ENCODE measurements around the gene ADGRG2.
"Not testable (repeated sequence)": the region's sequence is repeated elsewhere in the genome, so short reads cannot be mapped to it uniquely, and the experiment has no call there.

Gene ADGRG2

GRCh38 chrX:18981124-18981807 is 141.0 kb downstream of the ADGRG2 start:
- Histone ChIP-seq H3K4me3 (ENCODE audit: control insufficient read depth in 1 of 7, extremely low read depth in 1 of 7, insufficient read depth in 4 of 7, low read depth in 2 of 7, low read length in 6 of 7) (no peak overlapping the region), H3K27ac (ENCODE audit: insufficient read depth in 1 of 2, low read depth in 1 of 2, low read length in 2 of 2, poor library complexity in 1 of 2, severe bottlenecking in 2 of 2) (no peak overlapping the region), H3K27me3 (replicated peaks in 2 of 5; ENCODE audit: control insufficient read depth in 4 of 5, insufficient read depth in 5 of 5, low read length in 4 of 5) (peaks cover 0 to 15% (median 0%) of the 10 kb centered on the region in 5 experiments), H3K36me3 (ENCODE audit: control insufficient read depth in 4 of 4, insufficient read depth in 4 of 4, low read length in 3 of 4) (peaks cover 0 to 3% (median under 1%) of the 10 kb centered on the region in 4 experiments), H3K4me1 (ENCODE audit: control extremely low read depth in 1 of 4, control insufficient read depth in 4 of 4, insufficient read depth in 4 of 4, low read length in 3 of 4) (peaks cover 5 to 14% (median 8%) of the 10 kb centered on the region in 4 experiments), H3K9me3 (ENCODE audit: control extremely low read depth in 1 of 5, control insufficient read depth in 4 of 5, insufficient read depth in 2 of 5, low read depth in 1 of 5, low read length in 4 of 5) (no peaks in the 10 kb centered on the region)
- ChIA-PET CTCF (no interaction called here), POLR2A (no interaction called here)
- WGBS (ENCODE audit: insufficient coverage) = no CpG with 5 or more reads among the region's 6 CpGs
- DNase-seq = no peak

GRCh38 chrX:18980262-18980661 is 142.0 kb downstream of the ADGRG2 start:
- H3K27me3 ChIP-seq (replicated peaks in 2 of 5; ENCODE audit: control insufficient read depth in 4 of 5, insufficient read depth in 5 of 5, low read length in 4 of 5) = peaks cover 0 to 15% (median 0%) of the 10 kb centered on the region in 5 experiments
- WGBS (ENCODE audit: insufficient coverage) = 61% methylated on average over 4 of the region's 6 CpGs
- POLR2A ChIA-PET; H3K4me3 ChIP-seq (ENCODE audit: control insufficient read depth in 1 of 7, extremely low read depth in 1 of 7, insufficient read depth in 4 of 7, low read depth in 2 of 7, low read length in 6 of 7); H3K36me3 ChIP-seq (ENCODE audit: control insufficient read depth in 4 of 4, insufficient read depth in 4 of 4, low read length in 3 of 4); H3K27ac ChIP-seq (ENCODE audit: insufficient read depth in 1 of 2, low read depth in 1 of 2, low read length in 2 of 2, poor library complexity in 1 of 2, severe bottlenecking in 2 of 2); CTCF ChIA-PET; H3K9me3 ChIP-seq (ENCODE audit: control extremely low read depth in 1 of 5, control insufficient read depth in 4 of 5, insufficient read depth in 2 of 5, low read depth in 1 of 5, low read length in 4 of 5): not testable (repeated sequence)
- DNase-seq = peak in 2 of 3 donors; percentile 18 to 41
- H3K4me1 ChIP-seq (ENCODE audit: control extremely low read depth in 1 of 4, control insufficient read depth in 4 of 4, insufficient read depth in 4 of 4, low read length in 3 of 4) = peaks cover 0 to 11% (median 8%) of the 10 kb centered on the region in 4 experiments

GRCh38 chrX:18974993-18975392 is 147.3 kb downstream of the ADGRG2 start:
- ChIA-PET CTCF (no interaction called here), POLR2A (no interaction called here)
- Histone ChIP-seq H3K4me1 (ENCODE audit: control extremely low read depth in 1 of 4, control insufficient read depth in 4 of 4, insufficient read depth in 4 of 4, low read length in 3 of 4) (no peaks in the 10 kb centered on the region), H3K27me3 (replicated peaks in 2 of 5; ENCODE audit: control insufficient read depth in 4 of 5, insufficient read depth in 5 of 5, low read length in 4 of 5) (peaks cover 0 to 2% (median 0%) of the 10 kb centered on the region in 5 experiments), H3K27ac (ENCODE audit: insufficient read depth in 1 of 2, low read depth in 1 of 2, low read length in 2 of 2, poor library complexity in 1 of 2, severe bottlenecking in 2 of 2) (no peak overlapping the region), H3K36me3 (ENCODE audit: control insufficient read depth in 4 of 4, insufficient read depth in 4 of 4, low read length in 3 of 4) (peaks cover 0 to 2% (median 0%) of the 10 kb centered on the region in 4 experiments), H3K9me3 (ENCODE audit: control extremely low read depth in 1 of 5, control insufficient read depth in 4 of 5, insufficient read depth in 2 of 5, low read depth in 1 of 5, low read length in 4 of 5) (no peaks in the 10 kb centered on the region), H3K4me3 (ENCODE audit: control insufficient read depth in 1 of 7, extremely low read depth in 1 of 7, insufficient read depth in 4 of 7, low read depth in 2 of 7, low read length in 6 of 7) (no peak overlapping the region)
- 86% methylated on average over 7 of the region's 7 CpGs for WGBS (ENCODE audit: insufficient coverage)
- no peak for DNase-seq

GRCh38 chrX:18973527-18974192 is 148.6 kb downstream of the ADGRG2 start:
- 89% methylated on average over 7 of the region's 7 CpGs for WGBS (ENCODE audit: insufficient coverage)
- H3K4me3 ChIP-seq (ENCODE audit: control insufficient read depth in 1 of 7, extremely low read depth in 1 of 7, insufficient read depth in 4 of 7, low read depth in 2 of 7, low read length in 6 of 7) = no peak overlapping the region
- H3K4me1 ChIP-seq (ENCODE audit: control extremely low read depth in 1 of 4, control insufficient read depth in 4 of 4, insufficient read depth in 4 of 4, low read length in 3 of 4) = no peaks in the 10 kb centered on the region
- H3K27me3 ChIP-seq (replicated peaks in 2 of 5; ENCODE audit: control insufficient read depth in 4 of 5, insufficient read depth in 5 of 5, low read length in 4 of 5) = peaks cover 0 to 2% (median 0%) of the 10 kb centered on the region in 5 experiments
- H3K36me3 ChIP-seq (ENCODE audit: control insufficient read depth in 4 of 4, insufficient read depth in 4 of 4, low read length in 3 of 4) = peaks cover 0 to 2% (median 0%) of the 10 kb centered on the region in 4 experiments
- no peak for DNase-seq
- no peaks in the 10 kb centered on the region for H3K9me3 ChIP-seq (ENCODE audit: control extremely low read depth in 1 of 5, control insufficient read depth in 4 of 5, insufficient read depth in 2 of 5, low read depth in 1 of 5, low read length in 4 of 5)
- H3K27ac ChIP-seq (ENCODE audit: insufficient read depth in 1 of 2, low read depth in 1 of 2, low read length in 2 of 2, poor library complexity in 1 of 2, severe bottlenecking in 2 of 2) = no peak overlapping the region
- ChIA-PET POLR2A (no interaction called here), CTCF (no interaction called here)

- Histone ChIP-seq H3K27ac (ENCODE audit: insufficient read depth in 1 of 2, low read depth in 1 of 2, low read length in 2 of 2, poor library complexity in 1 of 2, severe bottlenecking in 2 of 2) (no peak overlapping the region), H3K36me3 (ENCODE audit: control insufficient read depth in 4 of 4, insufficient read depth in 4 of 4, low read length in 3 of 4) (peaks cover 0 to 2% (median 0%) of the 10 kb centered on the region in 4 experiments), H3K4me1 (ENCODE audit: control extremely low read depth in 1 of 4, control insufficient read depth in 4 of 4, insufficient read depth in 4 of 4, low read length in 3 of 4) (no peaks in the 10 kb centered on the region), H3K27me3 (replicated peaks in 2 of 5; ENCODE audit: control insufficient read depth in 4 of 5, insufficient read depth in 5 of 5, low read length in 4 of 5) (peaks cover 0 to 2% (median 0%) of the 10 kb centered on the region in 5 experiments), H3K4me3 (ENCODE audit: control insufficient read depth in 1 of 7, extremely low read depth in 1 of 7, insufficient read depth in 4 of 7, low read depth in 2 of 7, low read length in 6 of 7) (no peak overlapping the region), H3K9me3 (ENCODE audit: control extremely low read depth in 1 of 5, control insufficient read depth in 4 of 5, insufficient read depth in 2 of 5, low read depth in 1 of 5, low read length in 4 of 5) (no peaks in the 10 kb centered on the region)
- ChIA-PET POLR2A (no interaction called here), CTCF (interaction anchor here (1.1 kb wide), 1 partner anchor 31 kb away, joined by 3 read pairs; no protein-coding TSS in a partner anchor)
- 88% methylated on average over 1 of the region's 2 CpGs for WGBS (ENCODE audit: insufficient coverage)
- DNase-seq = no peak
Measured at GRCh38 chrX:18971506-18971905, 150.8 kb downstream of the ADGRG2 start.

GRCh38 chrX:18970465-18970864 is 151.8 kb downstream of the ADGRG2 start:
- Histone ChIP-seq H3K9me3 (ENCODE audit: control extremely low read depth in 1 of 5, control insufficient read depth in 4 of 5, insufficient read depth in 2 of 5, low read depth in 1 of 5, low read length in 4 of 5) (no peaks in the 10 kb centered on the region), H3K27me3 (replicated peaks in 2 of 5; ENCODE audit: control insufficient read depth in 4 of 5, insufficient read depth in 5 of 5, low read length in 4 of 5) (peaks cover 0 to 2% (median 0%) of the 10 kb centered on the region in 5 experiments), H3K4me1 (ENCODE audit: control extremely low read depth in 1 of 4, control insufficient read depth in 4 of 4, insufficient read depth in 4 of 4, low read length in 3 of 4) (no peaks in the 10 kb centered on the region), H3K4me3 (ENCODE audit: control insufficient read depth in 1 of 7, extremely low read depth in 1 of 7, insufficient read depth in 4 of 7, low read depth in 2 of 7, low read length in 6 of 7) (no peak overlapping the region), H3K36me3 (ENCODE audit: control insufficient read depth in 4 of 4, insufficient read depth in 4 of 4, low read length in 3 of 4) (peaks cover 0 to 2% (median 0%) of the 10 kb centered on the region in 4 experiments), H3K27ac (ENCODE audit: insufficient read depth in 1 of 2, low read depth in 1 of 2, low read length in 2 of 2, poor library complexity in 1 of 2, severe bottlenecking in 2 of 2) (no peak overlapping the region)
- no peak for DNase-seq
- CTCF ChIA-PET = no interaction called here
- POLR2A ChIA-PET = no interaction called here

- peaks cover 0 to 2% (median 0%) of the 10 kb centered on the region in 4 experiments for H3K36me3 ChIP-seq (ENCODE audit: control insufficient read depth in 4 of 4, insufficient read depth in 4 of 4, low read length in 3 of 4)
- H3K9me3 ChIP-seq (ENCODE audit: control extremely low read depth in 1 of 5, control insufficient read depth in 4 of 5, insufficient read depth in 2 of 5, low read depth in 1 of 5, low read length in 4 of 5) = no peaks in the 10 kb centered on the region
- POLR2A ChIA-PET = no interaction called here
- H3K27ac ChIP-seq (ENCODE audit: insufficient read depth in 1 of 2, low read depth in 1 of 2, low read length in 2 of 2, poor library complexity in 1 of 2, severe bottlenecking in 2 of 2) = no peak overlapping the region
- no peak for DNase-seq
- CTCF ChIA-PET = no interaction called here
- H3K4me1 ChIP-seq (ENCODE audit: control extremely low read depth in 1 of 4, control insufficient read depth in 4 of 4, insufficient read depth in 4 of 4, low read length in 3 of 4) = peaks cover 0 to 4% (median 3%) of the 10 kb centered on the region in 4 experiments
- 86% methylated on average over 4 of the region's 5 CpGs for WGBS (ENCODE audit: insufficient coverage)
- peaks cover 0 to 4% (median 0%) of the 10 kb centered on the region in 5 experiments for H3K27me3 ChIP-seq (replicated peaks in 2 of 5; ENCODE audit: control insufficient read depth in 4 of 5, insufficient read depth in 5 of 5, low read length in 4 of 5)
- no peak overlapping the region for H3K4me3 ChIP-seq (ENCODE audit: control insufficient read depth in 1 of 7, extremely low read depth in 1 of 7, insufficient read depth in 4 of 7, low read depth in 2 of 7, low read length in 6 of 7)
Measured at GRCh38 chrX:18966624-18967023, 155.6 kb downstream of the ADGRG2 start.
